GM12878 (cell line): Measurements from ENCODE around the gene IDI1. TPM values are rescaled to one million over a fixed set of nuclear protein-coding genes. Genes with fewer than 3 reads are reported as not detected.

Experiments used
- ATAC-seq: fragments of 200-7000 bp; cut with Tn5 transposase; 3 replicates; pipeline ENCODE4 v1.9.1; 2020; ENCODE audit warnings: mild to moderate bottlenecking, moderate library complexity
- BruUV-seq: library from RNA; stranded (reverse); fragments of 400-500 nt; replicated peaks from 2 replicates; lab custom pipeline; 2021; lab: Mats Ljungman, UMichigan
- CTCF ChIA-PET: fragments of 300-600 bp; sonication (Branson Sonifier 250); formaldehyde crosslinking; extraction: SDS; loops from one replicate; lab custom pipeline; 2021; ENCODE audit warnings: inconsistent platforms; lab: Yijun Ruan, JAX
- POLR2A ChIA-PET: fragments of 350-600 bp; formaldehyde crosslinking; extraction: SDS; loops from one replicate; lab custom pipeline; 2021; ENCODE audit warnings: inconsistent platforms; lab: Charles Lee
- RAD21 ChIA-PET: fragments of 300-600 bp; sonication (Branson Sonifier 250); formaldehyde crosslinking; loops from one replicate; lab custom pipeline; 2023; ENCODE audit warnings: antibody characterized with exemption; ENCODE audit not compliant: unreplicated experiment; lab: Charles Lee
- SMC1A ChIA-PET: fragments of 300-600 bp; sonication (Branson Sonifier 250); formaldehyde crosslinking; loops from one replicate; lab custom pipeline; 2023; ENCODE audit not compliant: unreplicated experiment, uncharacterized antibody; lab: Charles Lee
- DNase-seq: peaks from one replicate; pipeline ENCODE4 v3.0.0-alpha.2; 2011; ENCODE audit warnings: low read depth, low spot score
- FAIRE-seq: peaks from 3 replicates; lab custom pipeline; 2011; peaks lifted over from hg19 to GRCh38; lab: Jason Lieb, UNC
- H2AFZ ChIP-seq: 2 replicates; pipeline ENCODE4 v1.6.0; 2011; ENCODE audit warnings: low read depth, low read length, control low read depth; ENCODE audit not compliant: control insufficient read depth
- H3K27ac ChIP-seq: 2 replicates; pipeline ENCODE4 v1.5.1; 2011; ENCODE audit warnings: control low read depth; ENCODE audit not compliant: control insufficient read depth, insufficient read depth
- H3K27me3 ChIP-seq, 2 experiments: replicated peaks in 1 of 2; 2 replicates each; pipeline versions ENCODE4 v1.6.0 to v1.6.1; 2011; ENCODE audit warnings: low read length in 1 of 2; ENCODE audit not compliant: control insufficient read depth in 2 of 2, insufficient read depth in 2 of 2
- H3K36me3 ChIP-seq, 2 experiments: 2 replicates each; pipeline ENCODE4 v1.5.1; 2011; ENCODE audit warnings: low read length in 1 of 2; ENCODE audit not compliant: control insufficient read depth in 2 of 2, insufficient read depth in 2 of 2
- H3K4me1 ChIP-seq: 2 replicates; pipeline ENCODE4 v1.6.1; 2011; ENCODE audit warnings: mild to moderate bottlenecking, low read length, moderate library complexity, mixed read lengths; ENCODE audit not compliant: control insufficient read depth, insufficient read depth
- H3K4me2 ChIP-seq: 2 replicates; pipeline ENCODE4 v1.6.0; 2011; ENCODE audit warnings: control low read depth; ENCODE audit not compliant: control insufficient read depth, insufficient read depth
- H3K4me3 ChIP-seq: fragments of 200-600 bp; sonication (generic); 2 replicates; pipeline ENCODE4 v1.5.1; 2016
- H3K79me2 ChIP-seq: 2 replicates; pipeline ENCODE4 v1.6.0; 2011; ENCODE audit warnings: low read length; ENCODE audit not compliant: control insufficient read depth, insufficient read depth
- H3K9ac ChIP-seq: 2 replicates; pipeline ENCODE4 v1.8.0; 2011; ENCODE audit warnings: low read length, control low read depth, mixed read lengths; ENCODE audit not compliant: control insufficient read depth, insufficient read depth
- H3K9me3 ChIP-seq: replicated peaks from 3 replicates; pipeline ENCODE4 v1.5.1; 2011; ENCODE audit warnings: mild to moderate bottlenecking, low read length; ENCODE audit not compliant: control insufficient read depth, insufficient read depth
- H4K20me1 ChIP-seq: 2 replicates; pipeline ENCODE4 v1.6.0; 2011; ENCODE audit not compliant: control insufficient read depth, insufficient read depth
- GABPA ChIP-seq: IDR thresholded peaks from 2 replicates; pipeline ENCODE4 v1.6.1; 2014; ENCODE audit warnings: antibody characterized with exemption, low read depth, mild to moderate bottlenecking, inconsistent platforms
- MYB ChIP-seq: fragments of 150-350 bp; IDR thresholded peaks from 2 replicates; pipeline ENCODE4 v1.6.1; 2014; ENCODE audit warnings: mild to moderate bottlenecking, low read depth, low read length, borderline replicate concordance
- NBN ChIP-seq: fragments of 450-650 bp; IDR thresholded peaks from 2 replicates; pipeline ENCODE4 v1.6.1; 2016
- NFYB ChIP-seq: IDR thresholded peaks from 2 replicates; pipeline ENCODE4 v1.6.1; 2011; ENCODE audit warnings: low read depth, mild to moderate bottlenecking, low read length, improper control_type of control experiment, moderate library complexity; ENCODE audit not compliant: insufficient read depth
- POLR2AphosphoS2 ChIP-seq: IDR thresholded peaks from 2 replicates; pipeline ENCODE4 v1.6.1; 2011; ENCODE audit warnings: low read depth, mild to moderate bottlenecking, low read length, improper control_type of control experiment, moderate library complexity
- SPI1 ChIP-seq: IDR thresholded peaks from 2 replicates; pipeline ENCODE4 v1.6.1; 2011; ENCODE audit warnings: low read depth, mild to moderate bottlenecking, low read length, moderate library complexity, borderline replicate concordance; ENCODE audit not compliant: insufficient read depth
- STAT1 ChIP-seq: fragments of 450-650 bp; conservative IDR thresholded peaks from 2 replicates; pipeline ENCODE4 v1.6.1; 2014; ENCODE audit warnings: antibody characterized with exemption, mild to moderate bottlenecking
- STAT3 ChIP-seq: IDR thresholded peaks from 2 replicates; pipeline ENCODE4 v1.6.1; 2011; ENCODE audit warnings: low read depth, low read length, improper control_type of control experiment
- TAF1 ChIP-seq: IDR thresholded peaks from 2 replicates; pipeline ENCODE4 v1.6.1; 2011; ENCODE audit warnings: mild to moderate bottlenecking, low read depth, low read length, borderline replicate concordance
- ZNF24 ChIP-seq: fragments of 450-650 bp; IDR thresholded peaks from 2 replicates; pipeline ENCODE4 v1.6.1; 2017; ENCODE audit warnings: antibody characterized with exemption, mild to moderate bottlenecking
- ZNF384 ChIP-seq: IDR thresholded peaks from 2 replicates; pipeline ENCODE4 v1.6.1; 2012; ENCODE audit warnings: low read depth, mild to moderate bottlenecking, low read length, improper control_type of control experiment, borderline replicate concordance
- WGBS: methylation state at CpG from one replicate; pipeline ENCODE4 v1.1.6; 2016; ENCODE audit warnings: low lambda C conversion rate; ENCODE audit not compliant: insufficient replicate concordance, insufficient coverage; ENCODE audit errors: missing lambda C conversion rate; 5-methylcytosine and 5-hydroxymethylcytosine counted together
- in situ Hi-C: fragments of 300-500 bp; cut with MboI; formaldehyde crosslinking; loops from 9 replicates; pipeline ENCODE4 v1.14.3; 2018; ENCODE audit warnings: mixed read lengths
- intact Hi-C: fragments of 100-400 bp; cut with micrococcal nuclease; formaldehyde crosslinking; loops from one replicate; pipeline ENCODE4 v1.14.2; 2022; ENCODE audit not compliant: unreplicated experiment
- polyA plus RNA-seq, 11 experiments: library from polyadenylated mRNA; depleted of rRNA in 4 of 11; unstranded in 6 of 11; stranded (reverse) in 5 of 11; fragments of >200 nt; fragmentation: Nextera tagmentation in 4 of 11; fragmentation: Illumina TruSeq in 1 of 11; extraction: Ambion mirVana in 4 of 11; extraction: Trizol in 1 of 11; gene quantifications; 1 replicate in 1 of 11; 2 replicates in 10 of 11; pipeline versions ENCODE4 v1.2.1 to v1.2.3, GENCODE V29; 2011 to 2016; ENCODE audit warnings: inconsistent platforms in 2 of 11, missing spikeins in 2 of 11, low read depth in 1 of 11
- total RNA-seq, 4 experiments: library from RNA; depleted of rRNA in 3 of 4; stranded (reverse); fragments of >200 nt in 3 of 4; fragmentation: Illumina TruSeq in 1 of 4; extraction: Trizol in 1 of 4; gene quantifications; 2 replicates each; pipeline versions ENCODE4 v1.2.1 to v1.2.3, GENCODE V29; 2013 to 2021
- TF ChIP-seq, protein P1 (sequence below): fragments of 450-650 bp; IDR thresholded peaks from 2 replicates; pipeline ENCODE4 v1.6.1; 2017; ENCODE audit warnings: low read depth, mild to moderate bottlenecking, moderate library complexity
- TF ChIP-seq, protein P2 (sequence below): fragments of 450-650 bp; IDR thresholded peaks from 2 replicates; pipeline ENCODE4 v1.6.1; 2017; ENCODE audit warnings: mild to moderate bottlenecking, low read depth, inconsistent platforms; ENCODE audit not compliant: poor library complexity, severe bottlenecking

Gene IDI1
- total and polyA plus RNA-seq, 10 of the 15 experiments (the other 5 are each of a cell fraction or from before 2014, with no cell fraction given), result 85.5 to 223 (median 157) TPM

DNA sequence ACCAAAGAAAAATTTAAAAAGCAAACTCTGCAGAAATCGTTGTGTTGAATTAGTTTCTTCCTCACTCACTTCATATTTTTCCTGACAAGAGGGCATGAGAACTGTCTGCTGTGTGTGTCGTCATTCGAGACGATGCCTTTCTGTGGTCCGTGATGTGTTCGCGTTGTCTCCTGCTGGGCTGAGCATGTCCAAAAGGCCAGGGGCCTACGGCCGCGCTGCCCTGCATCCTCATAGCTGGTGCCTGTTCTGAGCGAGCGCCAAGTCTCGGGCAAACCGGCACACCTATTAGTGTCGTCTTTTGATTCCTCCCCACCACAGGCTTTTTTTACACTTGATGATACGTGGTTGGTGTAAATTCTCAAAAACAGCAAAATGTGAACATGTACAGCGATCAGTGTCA lies 34.7 kb upstream of the IDI1 start:
- H3K9me3 ChIP-seq, result no peaks in the 10 kb centered on the region
- ChIA-PET RAD21 (no interaction called here), POLR2A (interaction anchor here (0.6 kb wide), 1 partner anchor 14 kb away, joined by 3 read pairs; no protein-coding TSS in a partner anchor), CTCF (no interaction called here)
- no peak overlapping the region for H3K4me3 ChIP-seq
- 96% methylated on average over 17 of the region's 17 CpGs for WGBS
- FAIRE-seq, result no peak
- ATAC-seq, result no peak
- no peaks in the 10 kb centered on the region for H3K4me1 ChIP-seq
- no peak overlapping the region for H3K9ac ChIP-seq
- H4K20me1 ChIP-seq, result no peaks in the 10 kb centered on the region
- no TSS peak for BruUV-seq
- H3K79me2 ChIP-seq, result no peaks in the 10 kb centered on the region
- no peak overlapping the region for H3K27ac ChIP-seq
- no peak for TF ChIP-seq SPI1
- no peak for TF ChIP-seq NBN
- TF ChIP-seq POLR2AphosphoS2, result no peak
- TF ChIP-seq, protein P1, sequence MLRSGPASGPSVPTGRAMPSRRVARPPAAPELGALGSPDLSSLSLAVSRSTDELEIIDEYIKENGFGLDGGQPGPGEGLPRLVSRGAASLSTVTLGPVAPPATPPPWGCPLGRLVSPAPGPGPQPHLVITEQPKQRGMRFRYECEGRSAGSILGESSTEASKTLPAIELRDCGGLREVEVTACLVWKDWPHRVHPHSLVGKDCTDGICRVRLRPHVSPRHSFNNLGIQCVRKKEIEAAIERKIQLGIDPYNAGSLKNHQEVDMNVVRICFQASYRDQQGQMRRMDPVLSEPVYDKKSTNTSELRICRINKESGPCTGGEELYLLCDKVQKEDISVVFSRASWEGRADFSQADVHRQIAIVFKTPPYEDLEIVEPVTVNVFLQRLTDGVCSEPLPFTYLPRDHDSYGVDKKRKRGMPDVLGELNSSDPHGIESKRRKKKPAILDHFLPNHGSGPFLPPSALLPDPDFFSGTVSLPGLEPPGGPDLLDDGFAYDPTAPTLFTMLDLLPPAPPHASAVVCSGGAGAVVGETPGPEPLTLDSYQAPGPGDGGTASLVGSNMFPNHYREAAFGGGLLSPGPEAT, result no peak
- TF ChIP-seq TAF1, result no peak
- TF ChIP-seq, protein P2, sequence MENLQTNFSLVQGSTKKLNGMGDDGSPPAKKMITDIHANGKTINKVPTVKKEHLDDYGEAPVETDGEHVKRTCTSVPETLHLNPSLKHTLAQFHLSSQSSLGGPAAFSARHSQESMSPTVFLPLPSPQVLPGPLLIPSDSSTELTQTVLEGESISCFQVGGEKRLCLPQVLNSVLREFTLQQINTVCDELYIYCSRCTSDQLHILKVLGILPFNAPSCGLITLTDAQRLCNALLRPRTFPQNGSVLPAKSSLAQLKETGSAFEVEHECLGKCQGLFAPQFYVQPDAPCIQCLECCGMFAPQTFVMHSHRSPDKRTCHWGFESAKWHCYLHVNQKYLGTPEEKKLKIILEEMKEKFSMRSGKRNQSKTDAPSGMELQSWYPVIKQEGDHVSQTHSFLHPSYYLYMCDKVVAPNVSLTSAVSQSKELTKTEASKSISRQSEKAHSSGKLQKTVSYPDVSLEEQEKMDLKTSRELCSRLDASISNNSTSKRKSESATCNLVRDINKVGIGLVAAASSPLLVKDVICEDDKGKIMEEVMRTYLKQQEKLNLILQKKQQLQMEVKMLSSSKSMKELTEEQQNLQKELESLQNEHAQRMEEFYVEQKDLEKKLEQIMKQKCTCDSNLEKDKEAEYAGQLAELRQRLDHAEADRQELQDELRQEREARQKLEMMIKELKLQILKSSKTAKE, result no peak
- TF ChIP-seq STAT3, result no peak
- TF ChIP-seq ZNF384, result no peak
- no peak for TF ChIP-seq ZNF24
- TF ChIP-seq MYB, result no peak
- TF ChIP-seq STAT1, result no peak
- TF ChIP-seq GABPA, result no peak
- no peak for TF ChIP-seq NFYB
- TF ChIP-seq, all 136 proteins: peak for 0
- SMC1A ChIA-PET, result interaction anchor here (1.2 kb wide), 1 partner anchor 10 kb away, joined by 3 read pairs; no protein-coding TSS in a partner anchor
- in situ Hi-C loops (no loop called here), intact Hi-C loops (no loop called here)
- Histone ChIP-seq H3K27me3 (no peaks in the 10 kb centered on the region), H2AFZ (no peak overlapping the region), H3K36me3 (peaks cover 11 to 21% of the 10 kb centered on the region in 2 experiments), H3K4me2 (no peak overlapping the region)
- DNase-seq, result no peak
